ENCODE measurements around the gene MPPED1. TPM values are rescaled to one million over a fixed set of nuclear protein-coding genes. Genes with fewer than 3 reads are reported as not detected.

Gene MPPED1
- total RNA-seq, 1 donor from 2014 or later = 1.7 TPM

GRCh38 chr22:43541462-43542407, 129.9 kb downstream of the MPPED1 start:
- DNase-seq (ENCODE audit: low read depth, low spot score) = no peak
- no peak for TF ChIP-seq CTCF (conservative IDR thresholded peaks at IDR 0.05)
- Mint-ChIP-seq H3K27me3 (ENCODE audit: low read depth) (peaks cover 3% of the 10 kb centered on the region), H3K4me1 (no peaks in the 10 kb centered on the region), H3K9me3 (no peaks in the 10 kb centered on the region), H3K4me3 (no peak overlapping the region), H3K27ac (ENCODE audit: unreplicated experiment) (peak overlapping the region; percentile 71), H3K36me3 (ENCODE audit: low read depth) (peaks cover 3% of the 10 kb centered on the region)

DNA sequence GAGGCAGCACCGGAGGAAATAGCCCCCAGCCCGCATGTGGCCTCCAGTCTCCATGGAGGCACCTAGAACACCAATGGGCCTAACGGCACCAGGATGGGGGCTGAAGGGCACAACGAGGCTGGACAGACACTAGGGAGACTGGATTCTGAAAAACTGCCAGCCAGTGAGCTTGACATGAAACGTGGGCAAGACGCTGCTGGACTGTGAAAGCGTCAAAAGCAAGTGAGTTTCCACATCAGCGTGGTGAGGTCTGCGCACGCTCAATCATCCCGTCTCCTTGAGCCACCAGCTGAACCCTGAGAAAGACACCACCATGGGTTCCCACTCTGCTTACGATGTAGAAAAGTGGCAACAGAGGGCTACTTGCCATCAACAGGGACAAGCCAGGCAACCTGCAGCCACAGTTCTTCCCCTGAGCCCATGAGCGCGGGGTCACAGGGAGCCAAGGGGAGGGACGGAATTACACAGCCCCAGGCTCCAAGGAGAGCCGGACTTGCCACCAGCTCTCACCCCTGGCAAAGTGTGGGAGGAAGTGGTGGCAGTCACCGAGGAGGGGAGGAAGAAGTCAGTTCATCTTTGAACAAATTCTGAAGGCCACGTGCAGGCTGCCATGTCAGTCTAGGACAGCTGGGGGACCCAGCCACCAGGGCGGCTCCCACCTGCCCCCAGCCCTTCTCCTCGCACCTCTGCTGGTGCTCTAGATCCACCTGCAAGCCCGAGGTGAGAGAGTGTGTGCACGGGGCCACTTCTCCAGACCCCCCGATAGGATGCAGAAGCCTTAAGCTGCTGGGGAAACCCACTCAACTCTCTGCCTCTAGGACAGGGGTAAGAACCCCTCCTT, 131.1 kb downstream of the MPPED1 start:
- Mint-ChIP-seq H3K36me3 (ENCODE audit: low read depth) (peaks cover 3% of the 10 kb centered on the region), H3K4me3 (no peak overlapping the region), H3K4me1 (no peaks in the 10 kb centered on the region), H3K9me3 (no peaks in the 10 kb centered on the region), H3K27me3 (ENCODE audit: low read depth) (peaks cover 3% of the 10 kb centered on the region), H3K27ac (ENCODE audit: unreplicated experiment) (no peak overlapping the region)
- DNase-seq (ENCODE audit: low read depth, low spot score) = no peak
- TF ChIP-seq CTCF (conservative IDR thresholded peaks at IDR 0.05) = no peak

DNA sequence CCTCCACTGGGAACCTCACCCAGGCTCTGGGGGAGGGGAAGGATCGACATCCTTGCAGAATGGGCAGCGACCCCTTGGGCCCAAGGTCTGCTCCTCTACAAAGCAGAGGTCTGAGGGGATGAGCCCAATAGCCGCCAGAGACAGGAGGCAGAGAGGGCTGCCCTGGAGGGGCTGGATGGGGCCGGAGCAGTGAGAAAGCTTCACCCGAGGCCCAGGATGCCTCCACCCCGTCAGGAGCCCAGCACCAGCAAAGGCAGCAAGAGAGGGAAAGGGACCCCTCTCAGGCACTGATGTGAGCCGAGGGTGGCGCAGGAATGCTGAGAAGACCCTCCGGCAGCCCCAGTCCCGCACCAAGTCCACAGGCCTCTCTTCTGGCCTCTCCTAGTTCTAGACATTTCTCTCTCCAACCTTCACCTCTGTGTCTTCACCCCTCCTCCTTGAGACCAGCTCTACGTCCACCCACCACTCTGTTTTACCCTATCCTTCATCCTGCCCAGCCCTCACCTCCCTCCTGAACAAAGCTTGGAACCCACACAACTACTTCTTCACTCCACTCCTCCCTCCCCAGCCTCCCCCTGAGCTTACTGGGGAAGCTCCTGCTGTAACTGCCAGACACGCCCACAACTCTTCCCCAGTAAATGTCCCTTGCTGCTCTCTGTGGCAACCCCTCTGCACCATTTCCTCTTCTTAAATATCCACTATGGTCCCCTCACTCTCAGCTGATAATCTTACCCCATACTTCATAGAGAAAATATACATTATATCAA, 131.9 kb downstream of the MPPED1 start:
- no peak for DNase-seq (ENCODE audit: low read depth, low spot score)
- Mint-ChIP-seq H3K4me1 (no peaks in the 10 kb centered on the region), H3K4me3 (no peak overlapping the region), H3K27ac (ENCODE audit: unreplicated experiment) (no peak overlapping the region), H3K36me3 (ENCODE audit: low read depth) (no peaks in the 10 kb centered on the region), H3K27me3 (ENCODE audit: low read depth) (no peaks in the 10 kb centered on the region), H3K9me3 (no peaks in the 10 kb centered on the region)
- no peak for TF ChIP-seq CTCF (conservative IDR thresholded peaks at IDR 0.05)

- no peak overlapping the region for H3K4me3 Mint-ChIP-seq
- H3K27me3 Mint-ChIP-seq (ENCODE audit: low read depth) = no peaks in the 10 kb centered on the region
- DNase-seq (ENCODE audit: low read depth, low spot score) = no peak
- no peak for TF ChIP-seq CTCF (conservative IDR thresholded peaks at IDR 0.05)
- H3K36me3 Mint-ChIP-seq (ENCODE audit: low read depth) = no peaks in the 10 kb centered on the region
- H3K27ac Mint-ChIP-seq (ENCODE audit: unreplicated experiment) = no peak overlapping the region
- no peaks in the 10 kb centered on the region for H3K4me1 Mint-ChIP-seq
- H3K9me3 Mint-ChIP-seq = no peaks in the 10 kb centered on the region
Measured at GRCh38 chr22:43544289-43544673, 132.5 kb downstream of the MPPED1 start.

GRCh38 chr22:43546186-43546585, 134.4 kb downstream of the MPPED1 start:
- no peak overlapping the region for H3K27ac Mint-ChIP-seq (ENCODE audit: unreplicated experiment)
- DNase-seq (ENCODE audit: low read depth, low spot score) = no peak
- H3K4me3 Mint-ChIP-seq = no peak overlapping the region

More at GRCh38 chr22:43546186-43546585, 134.4 kb downstream of the MPPED1 start:
- H3K4me1 Mint-ChIP-seq = peaks cover 5% of the 10 kb centered on the region
- no peak for TF ChIP-seq CTCF (conservative IDR thresholded peaks at IDR 0.05)
- H3K36me3 Mint-ChIP-seq (ENCODE audit: low read depth) = no peaks in the 10 kb centered on the region
- peaks cover 3% of the 10 kb centered on the region for H3K27me3 Mint-ChIP-seq (ENCODE audit: low read depth)
- no peaks in the 10 kb centered on the region for H3K9me3 Mint-ChIP-seq
